Inflammatory macrophage treated with lipopolysaccharide for 1 hour (primary cell): ENCODE data around the gene ISX.

ENCODE experiments used
- DNase-seq, 2 donors: peaks; one replicate each; pipeline ENCODE4 v3.0.0-alpha.2; 2020 to 2022

The ISX gene

GRCh38 chr22:35053060-35053835 lies 12.7 kb upstream of the ISX start:
- no peak for DNase-seq

- DNase-seq = no peak
Measured at GRCh38 chr22:35054064-35054463, 11.9 kb upstream of the ISX start.

GRCh38 chr22:35056486-35056885 lies 9.5 kb upstream of the ISX start:
- DNase-seq = no peak

- DNase-seq = no peak
Measured at GRCh38 chr22:35057155-35057554, 8.8 kb upstream of the ISX start.

- no peak for DNase-seq
Measured at GRCh38 chr22:35059632-35060031, 6.3 kb upstream of the ISX start.

GRCh38 chr22:35064664-35065063 lies 1.3 kb upstream of the ISX start:
- no peak for DNase-seq

- DNase-seq = no peak
Measured at GRCh38 chr22:35065183-35065582, 775 bp upstream of the ISX start.

- DNase-seq = no peak
Measured at GRCh38 chr22:35066768-35067167, 810 bp downstream of the ISX start.

GRCh38 chr22:35069541-35069940 lies 3.6 kb downstream of the ISX start:
- DNase-seq = no peak

GRCh38 chr22:35070451-35071093 lies 4.6 kb downstream of the ISX start:
- DNase-seq = no peak

- no peak for DNase-seq
Measured at GRCh38 chr22:35071784-35072183, 5.8 kb downstream of the ISX start.

- no peak for DNase-seq
Measured at GRCh38 chr22:35072925-35073324, 7.0 kb downstream of the ISX start.

GRCh38 chr22:35074583-35074982 lies 8.6 kb downstream of the ISX start:
- no peak for DNase-seq

- DNase-seq = no peak
Measured at GRCh38 chr22:35076630-35077029, 10.7 kb downstream of the ISX start.

- no peak for DNase-seq
Measured at GRCh38 chr22:35085621-35086020, 19.7 kb downstream of the ISX start.

- no peak for DNase-seq
Measured at GRCh38 chr22:35089139-35089538, 23.2 kb downstream of the ISX start.

GRCh38 chr22:35092406-35092805 lies 26.4 kb downstream of the ISX start:
- no peak for DNase-seq

GRCh38 chr22:35098921-35099320 lies 33.0 kb downstream of the ISX start:
- no peak for DNase-seq

- no peak for DNase-seq
Measured at GRCh38 chr22:35099883-35100282, 33.9 kb downstream of the ISX start.

GRCh38 chr22:35102663-35103062 lies 36.7 kb downstream of the ISX start:
- DNase-seq = no peak

GRCh38 chr22:35103761-35104160 lies 37.8 kb downstream of the ISX start:
- DNase-seq = no peak

- no peak for DNase-seq
Measured at GRCh38 chr22:35104491-35104890, 38.5 kb downstream of the ISX start.

GRCh38 chr22:35109616-35110015 lies 43.7 kb downstream of the ISX start:
- no peak for DNase-seq

GRCh38 chr22:35111244-35111643 lies 45.3 kb downstream of the ISX start:
- DNase-seq = no peak

GRCh38 chr22:35113341-35113740 lies 47.4 kb downstream of the ISX start:
- DNase-seq = no peak
